ENCODE results near the gene DPH5. TPM values are rescaled to one million over a fixed set of nuclear protein-coding genes. Genes with fewer than 3 reads are reported as not detected.
"Not testable (repeated sequence)": the region's sequence is repeated elsewhere in the genome, so short reads cannot be mapped to it uniquely, and the experiment has no call there.

The DPH5 gene
- total RNA-seq, 1 experiment from 2014 or later = 66.0 TPM

GRCh38 chr1:100988121-100988520 lies 37.5 kb downstream of the DPH5 start:
- DNase-seq (ENCODE audit: low read depth) = no peak

GRCh38 chr1:100982793-100983192 lies 42.8 kb downstream of the DPH5 start:
- no peak for DNase-seq (ENCODE audit: low read depth)

- DNase-seq (ENCODE audit: low read depth) = no peak
Measured at GRCh38 chr1:100979631-100980030, 46.0 kb downstream of the DPH5 start.

GRCh38 chr1:100976936-100977335 lies 48.6 kb downstream of the DPH5 start:
- DNase-seq (ENCODE audit: low read depth) = no peak

GRCh38 chr1:100972185-100972584 lies 53.4 kb downstream of the DPH5 start:
- DNase-seq (ENCODE audit: low read depth) = no peak

- DNase-seq (ENCODE audit: low read depth) = no peak
Measured at GRCh38 chr1:100971021-100971420, 54.6 kb downstream of the DPH5 start.

GRCh38 chr1:100969327-100969726 lies 56.3 kb downstream of the DPH5 start:
- no peak for DNase-seq (ENCODE audit: low read depth)

- no peak for DNase-seq (ENCODE audit: low read depth)
Measured at GRCh38 chr1:100968621-100969020, 57.0 kb downstream of the DPH5 start.

- no peak for DNase-seq (ENCODE audit: low read depth)
Measured at GRCh38 chr1:100960098-100960497, 65.5 kb downstream of the DPH5 start.

- DNase-seq (ENCODE audit: low read depth) = no peak
Measured at GRCh38 chr1:100959502-100960060, 66.0 kb downstream of the DPH5 start.

- peak; percentile 74 for DNase-seq (ENCODE audit: low read depth)
Measured at GRCh38 chr1:100955322-100955721, 70.3 kb downstream of the DPH5 start.

- no peak for DNase-seq (ENCODE audit: low read depth)
Measured at GRCh38 chr1:100953960-100954730, 71.4 kb downstream of the DPH5 start.

GRCh38 chr1:100952970-100953369 lies 72.6 kb downstream of the DPH5 start:
- not testable (repeated sequence) for DNase-seq (ENCODE audit: low read depth)

GRCh38 chr1:100952104-100952745 lies 73.4 kb downstream of the DPH5 start:
- no peak for DNase-seq (ENCODE audit: low read depth)

- DNase-seq (ENCODE audit: low read depth) = peak; percentile 7
Measured at GRCh38 chr1:100950781-100951180, 74.8 kb downstream of the DPH5 start.

GRCh38 chr1:100950337-100950736 lies 75.2 kb downstream of the DPH5 start:
- DNase-seq (ENCODE audit: low read depth) = no peak

GRCh38 chr1:100949515-100950158 lies 75.9 kb downstream of the DPH5 start:
- peak; percentile 16 for DNase-seq (ENCODE audit: low read depth)

- DNase-seq (ENCODE audit: low read depth) = not testable (repeated sequence)
Measured at GRCh38 chr1:100948721-100949405, 76.7 kb downstream of the DPH5 start.

GRCh38 chr1:100947816-100948215 lies 77.8 kb downstream of the DPH5 start:
- DNase-seq (ENCODE audit: low read depth) = not testable (repeated sequence)

GRCh38 chr1:100946064-100946463 lies 79.5 kb downstream of the DPH5 start:
- DNase-seq (ENCODE audit: low read depth) = not testable (repeated sequence)

- no peak for DNase-seq (ENCODE audit: low read depth)
Measured at GRCh38 chr1:100943533-100943932, 82.1 kb downstream of the DPH5 start.

Measured in Daoy (cell line).